Stimulated activated CD4-positive, alpha-beta T cell treated with anti-CD3 and anti-CD28 coated beads, Interleukin-2, amount 100 ng/mL, for 4 hours (primary cell): ENCODE measurements around the gene ALDH1B1.

Experiments
- DNase-seq: peaks from one replicate; pipeline ENCODE4 v3.0.0-alpha.2; 2020; ENCODE audit warnings: low read depth

Gene ALDH1B1

GRCh38 chr9:38416461-38416860 is 24.0 kb downstream of the ALDH1B1 start:
- DNase-seq: no peak

- no peak for DNase-seq
These were observed 24.8 kb downstream of the ALDH1B1 start for GRCh38 chr9:38417003-38417945.

GRCh38 chr9:38418366-38418765 is 25.9 kb downstream of the ALDH1B1 start:
- no peak for DNase-seq

- no peak for DNase-seq
These were observed 26.7 kb downstream of the ALDH1B1 start for GRCh38 chr9:38419181-38419580.

- DNase-seq: no peak
These were observed 29.2 kb downstream of the ALDH1B1 start for GRCh38 chr9:38421498-38422211.

- DNase-seq: no peak
These were observed 30.2 kb downstream of the ALDH1B1 start for GRCh38 chr9:38422555-38423260.

- no peak for DNase-seq
These were observed 30.9 kb downstream of the ALDH1B1 start for GRCh38 chr9:38423273-38423972.

GRCh38 chr9:38423973-38424843 is 31.7 kb downstream of the ALDH1B1 start, which contains the start of gene IGFBPL1:
Gene IGFBPL1 (minus strand): TSS chr9:38424454. CDS start chr9:38424424, 30 bp downstream.
- no peak for DNase-seq

GRCh38 chr9:38424918-38425317 is 32.4 kb downstream of the ALDH1B1 start:
- no peak for DNase-seq

- no peak for DNase-seq
These were observed 35.6 kb downstream of the ALDH1B1 start for GRCh38 chr9:38428062-38428461.

- DNase-seq: no peak
These were observed 38.6 kb downstream of the ALDH1B1 start for GRCh38 chr9:38431116-38431515.

GRCh38 chr9:38432922-38433510 is 40.5 kb downstream of the ALDH1B1 start:
- DNase-seq: no peak

- DNase-seq: no peak
These were observed 41.9 kb downstream of the ALDH1B1 start for GRCh38 chr9:38434365-38434764.

GRCh38 chr9:38434853-38435252 is 42.4 kb downstream of the ALDH1B1 start:
- no peak for DNase-seq

- DNase-seq: no peak
These were observed 43.0 kb downstream of the ALDH1B1 start for GRCh38 chr9:38435521-38435920.

GRCh38 chr9:38436708-38437107 is 44.2 kb downstream of the ALDH1B1 start:
- no peak for DNase-seq

- DNase-seq: no peak
These were observed 44.8 kb downstream of the ALDH1B1 start for GRCh38 chr9:38437193-38437823.

- no peak for DNase-seq
These were observed 46.9 kb downstream of the ALDH1B1 start for GRCh38 chr9:38439291-38439915.

- no peak for DNase-seq
These were observed 47.4 kb downstream of the ALDH1B1 start for GRCh38 chr9:38439916-38440301.
